ENCODE data around the gene LGALS7. TPM values are rescaled to one million over a fixed set of nuclear protein-coding genes. Genes with fewer than 3 reads are reported as not detected.
"Not testable (repeated sequence)": the region's sequence is repeated elsewhere in the genome, so short reads cannot be mapped to it uniquely, and the experiment has no call there.

Gene LGALS7
- total and polyA plus RNA-seq, 8 donors = 0.58 to 1.4 TPM; not detected in 6

DNA sequence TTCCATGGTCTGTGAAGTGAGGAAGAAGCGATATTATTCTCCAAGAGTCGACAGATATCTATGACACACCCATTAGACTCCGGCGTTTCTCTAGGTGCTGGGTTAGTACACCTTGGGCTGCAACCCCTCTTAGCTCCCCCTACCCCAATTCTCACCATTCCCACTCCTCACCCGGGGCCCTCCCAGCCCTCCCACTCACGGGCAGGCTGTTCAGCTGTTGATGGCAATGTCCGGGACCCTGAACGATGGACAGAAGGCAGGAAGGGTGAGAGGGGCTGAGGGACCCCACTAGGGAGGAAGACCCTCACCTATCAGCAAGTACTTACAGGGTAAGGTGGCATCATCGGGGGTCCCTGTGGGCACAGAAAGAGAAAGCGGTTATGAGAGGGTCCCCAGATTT, 30.2 kb upstream of the LGALS7 start:
- H3K4me3 ChIP-seq = no peak overlapping the region
- no peaks in the 10 kb centered on the region for H3K9me3 ChIP-seq
- no peaks in the 10 kb centered on the region for H3K27me3 ChIP-seq
- intact Hi-C loops (cut with DNase I) = no loop called here
- H3K36me3 ChIP-seq = peaks cover 0 to 8% of the 10 kb centered on the region in 2 donors
- ATAC-seq (no peak), DNase-seq (no peak)
- TF ChIP-seq, protein P1, sequence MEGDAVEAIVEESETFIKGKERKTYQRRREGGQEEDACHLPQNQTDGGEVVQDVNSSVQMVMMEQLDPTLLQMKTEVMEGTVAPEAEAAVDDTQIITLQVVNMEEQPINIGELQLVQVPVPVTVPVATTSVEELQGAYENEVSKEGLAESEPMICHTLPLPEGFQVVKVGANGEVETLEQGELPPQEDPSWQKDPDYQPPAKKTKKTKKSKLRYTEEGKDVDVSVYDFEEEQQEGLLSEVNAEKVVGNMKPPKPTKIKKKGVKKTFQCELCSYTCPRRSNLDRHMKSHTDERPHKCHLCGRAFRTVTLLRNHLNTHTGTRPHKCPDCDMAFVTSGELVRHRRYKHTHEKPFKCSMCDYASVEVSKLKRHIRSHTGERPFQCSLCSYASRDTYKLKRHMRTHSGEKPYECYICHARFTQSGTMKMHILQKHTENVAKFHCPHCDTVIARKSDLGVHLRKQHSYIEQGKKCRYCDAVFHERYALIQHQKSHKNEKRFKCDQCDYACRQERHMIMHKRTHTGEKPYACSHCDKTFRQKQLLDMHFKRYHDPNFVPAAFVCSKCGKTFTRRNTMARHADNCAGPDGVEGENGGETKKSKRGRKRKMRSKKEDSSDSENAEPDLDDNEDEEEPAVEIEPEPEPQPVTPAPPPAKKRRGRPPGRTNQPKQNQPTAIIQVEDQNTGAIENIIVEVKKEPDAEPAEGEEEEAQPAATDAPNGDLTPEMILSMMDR (IDR thresholded peaks at IDR 0.05) = no peak
- no peak overlapping the region for H3K27ac ChIP-seq
- H3K4me1 ChIP-seq = no peaks in the 10 kb centered on the region

DNA sequence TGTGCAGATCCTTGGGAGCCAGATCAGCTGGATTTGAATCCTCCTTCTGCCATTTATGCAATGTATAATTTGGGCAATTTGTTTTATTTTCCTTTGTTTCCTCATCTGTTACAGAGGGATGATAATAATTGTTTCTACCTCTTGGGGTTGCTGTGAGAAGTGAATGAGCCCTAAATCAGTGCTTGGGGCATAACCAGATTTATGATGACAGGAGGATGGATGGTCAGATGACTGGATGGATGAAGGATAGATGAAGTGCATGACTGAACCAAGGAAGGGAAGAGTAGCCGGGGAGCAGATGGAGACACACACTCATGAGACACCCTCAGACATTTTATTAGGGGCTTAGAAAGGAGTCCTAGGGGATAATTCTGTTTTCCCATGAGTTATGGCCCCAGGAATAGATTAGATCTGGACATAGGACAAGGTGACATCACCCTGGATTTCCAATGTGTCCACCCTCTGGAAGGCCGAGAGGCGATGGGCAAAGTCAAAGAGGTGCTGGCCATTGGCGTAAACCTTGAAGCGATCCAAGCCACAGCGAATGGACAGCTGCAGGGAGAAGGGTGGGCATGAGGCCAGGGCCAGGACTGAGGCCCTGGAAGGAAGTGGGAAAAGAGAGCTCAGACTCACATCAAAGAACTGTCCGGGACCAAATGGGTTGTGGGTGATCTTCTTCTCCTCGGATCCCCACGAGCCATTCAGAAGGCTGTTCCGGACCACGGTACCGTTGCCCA, 28.2 kb upstream of the LGALS7 start:
- Histone ChIP-seq H3K27me3 (no peaks in the 10 kb centered on the region), H3K4me1 (no peaks in the 10 kb centered on the region), H3K4me3 (no peak overlapping the region), H3K36me3 (peaks cover 0 to 8% of the 10 kb centered on the region in 2 donors), H3K9me3 (no peaks in the 10 kb centered on the region), H3K27ac (no peak overlapping the region)
- intact Hi-C loops (cut with DNase I) = no loop called here
- DNase-seq (no peak), ATAC-seq (no peak)
- TF ChIP-seq, protein P1 (IDR thresholded peaks at IDR 0.05) = no peak

DNA sequence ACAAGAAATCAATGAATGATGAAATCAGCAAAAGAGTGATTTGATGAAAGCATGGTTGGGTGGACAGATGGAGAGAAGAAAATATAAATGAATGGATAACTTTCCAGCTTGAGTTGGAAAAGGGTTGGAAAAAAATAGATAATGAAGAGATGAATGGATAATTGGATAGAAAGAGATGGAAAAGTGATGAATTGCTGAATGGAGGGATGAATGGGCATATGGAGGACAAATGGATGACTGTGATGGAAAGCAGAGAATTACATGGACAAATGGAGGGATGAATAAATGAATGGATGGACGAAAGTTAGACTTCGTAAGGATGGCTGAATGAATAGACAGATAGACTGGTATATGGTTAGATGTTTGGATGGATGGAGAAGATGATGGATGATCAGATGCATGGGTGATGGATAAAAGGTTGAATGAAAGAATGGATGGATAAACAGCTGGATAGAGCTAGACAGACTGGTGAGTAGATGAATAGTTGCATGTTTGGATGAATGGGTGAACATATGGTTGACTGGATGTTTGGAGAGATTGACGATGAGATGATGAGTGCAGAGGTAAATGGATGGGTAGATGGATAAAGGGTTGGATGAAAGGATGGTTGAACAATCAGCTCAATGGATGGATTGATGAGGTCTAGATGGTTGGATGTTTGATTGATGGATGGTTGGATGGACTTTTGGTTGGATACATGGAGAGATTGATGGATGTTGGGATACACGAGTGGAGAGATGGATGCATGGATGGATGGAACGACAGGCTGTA, 27.4 kb upstream of the LGALS7 start:
- intact Hi-C loops (cut with DNase I) = no loop called here
- DNase-seq (no peak), ATAC-seq (no peak)
- Histone ChIP-seq H3K27me3 (no peaks in the 10 kb centered on the region), H3K4me3 (no peak overlapping the region), H3K27ac (no peak overlapping the region), H3K36me3 (peaks cover 0 to 8% of the 10 kb centered on the region in 2 donors), H3K9me3 (no peaks in the 10 kb centered on the region), H3K4me1 (no peaks in the 10 kb centered on the region)
- TF ChIP-seq, protein P1 (IDR thresholded peaks at IDR 0.05) = no peak

DNA sequence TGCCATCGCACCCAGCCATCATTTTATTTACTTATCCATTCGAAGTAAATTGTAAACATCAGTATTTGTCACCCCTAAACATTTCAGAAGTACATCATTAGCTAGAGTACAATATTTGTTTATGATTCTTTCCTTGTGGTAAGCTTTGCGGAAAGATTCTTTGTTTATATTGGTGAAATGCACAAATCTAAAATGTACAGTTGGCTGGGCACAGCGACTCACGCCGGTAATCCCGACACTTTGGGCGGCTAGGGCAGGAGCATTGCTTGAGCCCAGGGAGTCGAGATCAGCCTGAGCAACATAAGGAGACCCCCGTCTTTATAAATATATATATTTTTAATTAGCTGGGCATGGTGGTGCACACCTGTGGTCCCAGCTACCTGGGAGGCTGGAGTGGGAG, 25.8 kb upstream of the LGALS7 start:
- TF ChIP-seq, protein P1 (IDR thresholded peaks at IDR 0.05) = no peak
- Histone ChIP-seq H3K4me3 (no peak overlapping the region), H3K36me3 (peaks cover 0 to 8% of the 10 kb centered on the region in 2 donors), H3K4me1 (no peaks in the 10 kb centered on the region), H3K27me3 (no peaks in the 10 kb centered on the region), H3K9me3 (no peaks in the 10 kb centered on the region), H3K27ac (no peak overlapping the region)
- DNase-seq (no peak), ATAC-seq (no peak)
- intact Hi-C loops (cut with DNase I) = no loop called here

DNA sequence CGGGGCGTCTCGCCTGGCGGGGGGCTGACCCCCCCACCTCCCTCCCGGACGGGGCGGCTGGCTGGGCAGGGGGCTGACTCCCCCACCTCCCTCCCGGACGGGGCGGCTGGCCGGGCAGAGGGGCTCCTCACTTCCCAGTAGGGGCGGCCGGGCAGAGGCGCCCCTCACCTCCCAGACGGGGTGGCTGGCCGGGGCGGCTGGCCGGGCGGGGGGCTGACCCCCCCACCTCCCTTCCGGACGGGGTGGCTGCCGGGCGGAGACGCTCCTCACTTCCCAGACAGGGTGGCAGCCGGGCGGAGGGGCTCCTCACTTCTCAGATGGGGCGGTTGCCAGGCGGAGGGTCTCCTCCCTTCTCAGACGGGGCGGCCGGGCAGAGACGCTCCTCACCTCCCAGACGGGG, 24.5 kb upstream of the LGALS7 start:
- DNase-seq, ATAC-seq, H3K9me3 ChIP-seq: not testable (repeated sequence)

More for the DNA sequence above, 24.5 kb upstream of the LGALS7 start:
- H3K4me3 ChIP-seq; H3K4me1 ChIP-seq; H3K27me3 ChIP-seq; H3K36me3 ChIP-seq; H3K27ac ChIP-seq; intact Hi-C loops (cut with DNase I): not testable (repeated sequence)

Measured in left lung (tissue), 10 donors.